ENCODE results near the gene SMOC1. TPM values are rescaled to one million over a fixed set of nuclear protein-coding genes. Genes with fewer than 3 reads are reported as not detected.

Gene SMOC1
- total RNA-seq, 2 donors from 2014 or later, result not detected

- no peaks in the 10 kb centered on the region for H3K9me3 Mint-ChIP-seq
- DNase-seq, result no peak
- H3K27me3 Mint-ChIP-seq (ENCODE audit: insufficient read depth), result peaks cover 49% of the 10 kb centered on the region
- no peak for TF ChIP-seq CTCF (conservative IDR thresholded peaks at IDR 0.05)
- no peak overlapping the region for H3K4me3 Mint-ChIP-seq
- H3K27ac Mint-ChIP-seq, result no peak overlapping the region
- H3K27me3 ChIP-seq (ENCODE audit: control insufficient read depth, insufficient read depth, low read length, poor library complexity, severe bottlenecking), result peaks cover 74% of the 10 kb centered on the region
- no peaks in the 10 kb centered on the region for H3K9me3 ChIP-seq (ENCODE audit: control insufficient read depth, low read length)
- H3K36me3 Mint-ChIP-seq (ENCODE audit: low read depth), result no peaks in the 10 kb centered on the region
- H3K4me3 ChIP-seq (ENCODE audit: low read length), result no peak overlapping the region
- no peaks in the 10 kb centered on the region for H3K4me1 ChIP-seq (ENCODE audit: control insufficient read depth, insufficient read depth, low read length)
- H3K9ac ChIP-seq (ENCODE audit: extremely low read depth, low read length, poor library complexity, severe bottlenecking), result no peak overlapping the region
- 81 to 100% methylated on average over 1 to 4 of the region's 4 CpGs for WGBS, 2 experiments (ENCODE audit: insufficient coverage in 1 of 2, insufficient read length in 1 of 2)
- H3K27ac ChIP-seq (ENCODE audit: low read depth, low read length), result no peak overlapping the region
- peaks cover 9% of the 10 kb centered on the region for H3K4me1 Mint-ChIP-seq
- H3K36me3 ChIP-seq (ENCODE audit: control insufficient read depth, insufficient read depth, low read length), result no peaks in the 10 kb centered on the region
Observed at GRCh38 chr14:69994002-69994401, 114.8 kb downstream of the SMOC1 start.

GRCh38 chr14:69996216-69996615, 117.0 kb downstream of the SMOC1 start:
- Mint-ChIP-seq H3K4me3 (no peak overlapping the region), H3K9me3 (no peaks in the 10 kb centered on the region), H3K27ac (no peak overlapping the region), H3K4me1 (peaks cover 12% of the 10 kb centered on the region), H3K36me3 (ENCODE audit: low read depth) (no peaks in the 10 kb centered on the region), H3K27me3 (ENCODE audit: insufficient read depth) (peaks cover 34% of the 10 kb centered on the region)
- Histone ChIP-seq H3K36me3 (ENCODE audit: control insufficient read depth, insufficient read depth, low read length) (no peaks in the 10 kb centered on the region), H3K4me3 (ENCODE audit: low read length) (no peak overlapping the region), H3K27ac (ENCODE audit: low read depth, low read length) (no peak overlapping the region), H3K9me3 (ENCODE audit: control insufficient read depth, low read length) (no peaks in the 10 kb centered on the region), H3K27me3 (ENCODE audit: control insufficient read depth, insufficient read depth, low read length, poor library complexity, severe bottlenecking) (peaks cover 52% of the 10 kb centered on the region), H3K9ac (ENCODE audit: extremely low read depth, low read length, poor library complexity, severe bottlenecking) (no peak overlapping the region), H3K4me1 (ENCODE audit: control insufficient read depth, insufficient read depth, low read length) (no peaks in the 10 kb centered on the region)
- DNase-seq, result no peak
- WGBS, 2 experiments (ENCODE audit: insufficient coverage in 1 of 2, insufficient read length in 1 of 2), result 100% methylated on average over 1 of the region's 1 CpG; no CpG with 5 or more reads in 1 of the 2 experiments
- TF ChIP-seq CTCF (conservative IDR thresholded peaks at IDR 0.05), result no peak

GRCh38 chr14:69997849-69998248, 118.6 kb downstream of the SMOC1 start:
- no peak for TF ChIP-seq CTCF (conservative IDR thresholded peaks at IDR 0.05)
- Mint-ChIP-seq H3K27ac (no peak overlapping the region), H3K36me3 (ENCODE audit: low read depth) (no peaks in the 10 kb centered on the region), H3K9me3 (no peaks in the 10 kb centered on the region), H3K4me1 (peaks cover 15% of the 10 kb centered on the region), H3K4me3 (no peak overlapping the region), H3K27me3 (ENCODE audit: insufficient read depth) (peaks cover 21% of the 10 kb centered on the region)
- peaks cover 37% of the 10 kb centered on the region for H3K27me3 ChIP-seq (ENCODE audit: control insufficient read depth, insufficient read depth, low read length, poor library complexity, severe bottlenecking)
- H3K36me3 ChIP-seq (ENCODE audit: control insufficient read depth, insufficient read depth, low read length), result no peaks in the 10 kb centered on the region
- no peaks in the 10 kb centered on the region for H3K9me3 ChIP-seq (ENCODE audit: control insufficient read depth, low read length)
- no peak overlapping the region for H3K9ac ChIP-seq (ENCODE audit: extremely low read depth, low read length, poor library complexity, severe bottlenecking)
- WGBS, 2 experiments (ENCODE audit: insufficient coverage in 1 of 2, insufficient read length in 1 of 2), result 90 to 91% methylated on average over 4 to 5 of the region's 5 CpGs
- no peaks in the 10 kb centered on the region for H3K4me1 ChIP-seq (ENCODE audit: control insufficient read depth, insufficient read depth, low read length)
- no peak for DNase-seq
- H3K4me3 ChIP-seq (ENCODE audit: low read length), result no peak overlapping the region
- no peak overlapping the region for H3K27ac ChIP-seq (ENCODE audit: low read depth, low read length)

Data from endodermal cell (in vitro differentiated cells).